Tibial nerve (tissue), 4 donors: ENCODE results near the gene TMEM158. TPM values are rescaled to one million over a fixed set of nuclear protein-coding genes. Genes with fewer than 3 reads are reported as not detected.

Source experiments
- DNase-seq, 2 donors: peaks; one replicate each; pipeline ENCODE4 v3.0.0-alpha.2; 2019; ENCODE audit warnings: low spot score in 2 of 2
- H3K27ac ChIP-seq, 4 donors: fragments of 200-600 bp; sonication (generic) in 3 of 4; one replicate each; pipeline ENCODE4 v1.5.1; 2017 to 2019; ENCODE audit warnings: mild to moderate bottlenecking in 1 of 4
- H3K27me3 ChIP-seq, 2 donors: fragments of 200-600 bp; sonication (generic) in 1 of 2; one replicate each; pipeline versions ENCODE4 v1.5.1 to v1.6.0; 2017 to 2019
- H3K36me3 ChIP-seq, 3 donors: fragments of 200-600 bp; sonication (generic); one replicate each; pipeline ENCODE4 v1.5.1; 2018 to 2019
- H3K4me1 ChIP-seq, 4 donors: fragments of 200-600 bp; sonication (generic) in 3 of 4; one replicate each; pipeline ENCODE4 v1.5.1; 2017 to 2019
- H3K4me3 ChIP-seq, 4 donors: fragments of 200-600 bp; sonication (generic) in 3 of 4; one replicate each; pipeline ENCODE4 v1.5.1; 2017 to 2019; ENCODE audit warnings: mild to moderate bottlenecking in 1 of 4, moderate library complexity in 1 of 4
- H3K9me3 ChIP-seq, 4 donors: fragments of 200-600 bp; sonication (generic) in 3 of 4; one replicate each; pipeline ENCODE4 v1.5.1; 2017 to 2019
- CTCF ChIP-seq, 5 experiments: fragments of 200-600 bp in 3 of 5; fragments of 450-650 bp in 2 of 5; sonication (generic) in 3 of 5; IDR thresholded peaks; one replicate each; pipeline ENCODE4 v1.5.1; 2016 to 2019; ENCODE audit warnings: antibody characterized with exemption in 5 of 5, mild to moderate bottlenecking in 3 of 5, moderate library complexity in 2 of 5
- EP300 ChIP-seq, 2 donors: sonication (generic); formaldehyde crosslinking; IDR thresholded peaks; one replicate each; pipeline ENCODE4 v1.6.1; 2017; ENCODE audit warnings: antibody characterized with exemption in 2 of 2, mild to moderate bottlenecking in 1 of 2
- POLR2A ChIP-seq, 2 donors: fragments of 450-650 bp; IDR thresholded peaks; one replicate each; pipeline ENCODE4 v1.6.1; 2017; ENCODE audit warnings: antibody characterized with exemption in 2 of 2, mild to moderate bottlenecking in 2 of 2, moderate library complexity in 2 of 2
- WGBS, 2 donors: methylation state at CpG; one replicate each; pipeline ENCODE4 v1.1.5; 2018; 5-methylcytosine and 5-hydroxymethylcytosine counted together
- total RNA-seq, 4 donors: library from RNA; depleted of rRNA; stranded (reverse); fragments of >200 nt; gene quantifications; one replicate each; pipeline ENCODE4 v1.1.0, GENCODE V29; 2016

The TMEM158 gene
- total RNA-seq, 4 donors from 2014 or later: 1.8 to 3.8 (median 2.7) TPM; not detected in 1

DNA sequence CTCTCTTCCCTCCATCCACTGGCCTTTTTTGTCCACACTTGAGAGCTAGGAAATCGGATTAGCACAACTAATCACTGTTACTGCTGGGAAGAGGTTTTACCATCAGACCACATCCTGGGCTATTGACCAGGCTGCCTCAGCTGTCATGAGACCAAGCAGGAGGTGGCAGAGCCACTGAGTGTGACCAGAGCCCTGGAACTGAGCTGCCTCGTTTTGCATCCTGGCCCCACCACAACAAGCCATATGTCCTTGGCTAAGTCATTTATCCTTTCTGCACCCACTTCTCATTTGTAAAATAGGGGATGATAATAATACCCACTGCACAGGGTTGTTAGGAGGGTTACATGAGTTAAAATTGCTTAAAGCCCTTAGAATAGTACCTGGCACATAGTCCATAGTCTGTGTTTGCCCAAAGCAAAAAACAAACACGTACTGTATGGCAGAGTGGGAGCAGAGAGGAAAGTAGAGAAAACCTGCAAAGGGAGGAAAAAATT is 34.1 kb downstream of the TMEM158 start:
- no peaks in the 10 kb centered on the region for H3K36me3 ChIP-seq
- no peak overlapping the region for H3K4me3 ChIP-seq
- DNase-seq: no peak
- WGBS, 2 donors: 45 to 62% methylated on average over 3 of the region's 3 CpGs
- H3K27ac ChIP-seq: no peak overlapping the region
- TF ChIP-seq CTCF (IDR thresholded peaks at IDR 0.05) (no peak), EP300 (IDR thresholded peaks at IDR 0.05) (no peak), POLR2A (IDR thresholded peaks at IDR 0.05) (no peak)
- no peaks in the 10 kb centered on the region for H3K27me3 ChIP-seq
- no peaks in the 10 kb centered on the region for H3K4me1 ChIP-seq
- no peaks in the 10 kb centered on the region for H3K9me3 ChIP-seq

GRCh38 chr3:45191424-45191823 is 34.7 kb downstream of the TMEM158 start:
- 89 to 91% methylated on average over 4 of the region's 4 CpGs for WGBS, 2 donors
- no peaks in the 10 kb centered on the region for H3K27me3 ChIP-seq
- no peak for DNase-seq
- no peaks in the 10 kb centered on the region for H3K36me3 ChIP-seq
- TF ChIP-seq POLR2A (IDR thresholded peaks at IDR 0.05) (no peak), EP300 (IDR thresholded peaks at IDR 0.05) (no peak), CTCF (IDR thresholded peaks at IDR 0.05) (no peak)
- no peaks in the 10 kb centered on the region for H3K4me1 ChIP-seq
- H3K27ac ChIP-seq: no peak overlapping the region
- no peaks in the 10 kb centered on the region for H3K9me3 ChIP-seq
- H3K4me3 ChIP-seq: no peak overlapping the region

DNA sequence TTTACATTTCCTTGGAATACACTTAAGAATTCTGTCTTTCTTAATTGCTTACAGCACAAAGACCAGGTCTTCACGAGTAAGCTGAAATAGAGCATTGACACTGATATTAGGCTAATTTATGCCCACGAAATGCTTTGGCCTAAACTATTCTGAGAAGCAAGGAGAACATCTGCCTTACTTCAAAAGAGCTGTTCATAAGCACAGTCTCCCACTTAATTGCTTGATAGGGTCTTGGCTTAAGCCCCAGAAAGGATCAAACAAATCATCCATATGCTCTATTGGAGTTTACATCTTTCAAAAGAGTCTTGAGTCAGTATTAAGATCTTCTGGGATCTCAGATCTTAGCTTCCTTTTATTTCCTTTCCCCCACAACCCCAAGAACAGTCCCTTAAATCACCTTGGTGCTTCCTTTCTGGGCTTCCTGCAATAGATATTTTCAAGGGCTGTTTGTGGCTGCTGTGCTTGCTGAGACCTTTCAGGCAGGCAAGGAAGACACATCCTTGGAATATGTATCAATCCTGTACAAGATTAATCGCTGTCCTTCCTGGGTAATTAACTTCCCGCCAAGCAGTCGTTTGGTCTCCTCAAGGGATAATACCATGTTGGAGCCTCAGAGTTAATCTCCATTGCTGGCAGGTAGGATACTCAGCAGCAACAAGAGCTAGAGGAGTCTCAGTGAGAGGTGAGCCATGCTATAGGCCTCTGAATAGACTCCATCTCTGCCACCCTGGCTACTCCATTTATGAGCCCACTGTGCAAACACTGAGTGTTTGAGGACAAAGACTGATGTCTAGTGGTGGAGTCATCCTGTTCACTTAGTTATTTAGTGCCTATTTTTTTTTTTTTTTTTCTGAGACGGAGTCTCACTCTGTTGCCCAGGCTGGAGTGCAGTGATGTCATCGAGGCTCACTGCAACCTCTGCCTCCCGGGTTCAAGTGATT is 37.1 kb downstream of the TMEM158 start:
- Histone ChIP-seq H3K4me1 (no peaks in the 10 kb centered on the region), H3K4me3 (no peak overlapping the region), H3K27ac (no peak overlapping the region), H3K9me3 (no peaks in the 10 kb centered on the region), H3K36me3 (no peaks in the 10 kb centered on the region), H3K27me3 (no peaks in the 10 kb centered on the region)
- no peak for DNase-seq
- 77% methylated on average over 8 of the region's 8 CpGs for WGBS, 2 donors
- TF ChIP-seq POLR2A (IDR thresholded peaks at IDR 0.05): no peak
- TF ChIP-seq CTCF (IDR thresholded peaks at IDR 0.05): no peak

DNA sequence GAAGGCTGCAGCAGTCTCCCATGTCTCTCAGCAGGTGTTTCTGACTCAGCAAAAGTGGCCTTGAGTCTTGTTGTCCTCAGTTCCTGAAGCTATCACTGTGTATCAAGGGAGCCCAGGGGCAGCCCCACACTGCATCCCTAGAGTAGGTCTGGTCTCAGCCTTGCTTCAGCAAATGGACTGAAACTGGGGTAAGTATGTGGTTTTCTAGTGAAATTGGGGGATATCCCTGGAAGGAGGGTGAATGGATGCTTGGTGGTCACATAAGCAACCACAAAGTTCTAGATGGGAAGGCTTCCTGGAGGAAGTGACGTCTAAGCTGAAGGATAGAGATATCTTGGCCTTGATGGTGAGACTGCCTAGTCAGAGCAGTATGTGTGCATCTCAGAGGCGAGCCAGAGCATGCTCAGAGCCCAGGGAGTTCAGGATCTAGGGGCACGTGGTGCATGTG is 38.4 kb downstream of the TMEM158 start:
- peaks cover 0 to 4% (median 0%) of the 10 kb centered on the region in 4 donors for H3K4me1 ChIP-seq
- no peak overlapping the region for H3K27ac ChIP-seq
- no peaks in the 10 kb centered on the region for H3K27me3 ChIP-seq
- DNase-seq: no peak
- TF ChIP-seq CTCF (IDR thresholded peaks at IDR 0.05) (no peak), POLR2A (IDR thresholded peaks at IDR 0.05) (no peak)
- no peaks in the 10 kb centered on the region for H3K36me3 ChIP-seq
- no peaks in the 10 kb centered on the region for H3K9me3 ChIP-seq
- no peak overlapping the region for H3K4me3 ChIP-seq
- WGBS, 2 donors: 72 to 82% methylated on average over 3 of the region's 3 CpGs

DNA sequence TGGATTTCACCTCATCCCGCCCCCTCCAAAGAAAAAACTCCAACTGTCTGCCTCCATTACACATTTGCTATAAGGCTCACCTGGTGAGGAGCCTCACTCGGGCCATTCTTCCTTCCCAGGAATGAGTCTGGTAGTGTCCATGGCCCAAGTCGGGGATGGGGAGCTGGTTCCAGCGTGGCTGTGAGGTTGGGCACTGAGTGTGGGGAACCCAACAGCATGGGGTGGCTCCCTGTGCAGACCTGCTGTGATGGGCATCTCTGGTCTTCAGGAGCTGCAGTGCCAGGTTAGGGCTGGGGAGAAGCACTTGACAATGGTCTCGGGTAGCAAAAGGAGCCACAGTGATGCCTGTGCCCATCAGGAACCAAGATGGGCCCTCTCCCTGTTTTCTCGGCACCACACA is 39.2 kb downstream of the TMEM158 start:
- H3K4me3 ChIP-seq: no peak overlapping the region
- no peak overlapping the region for H3K27ac ChIP-seq
- H3K27me3 ChIP-seq: no peaks in the 10 kb centered on the region
- H3K9me3 ChIP-seq: no peaks in the 10 kb centered on the region
- WGBS, 2 donors: 88 to 93% methylated on average over 6 of the region's 6 CpGs
- TF ChIP-seq EP300 (IDR thresholded peaks at IDR 0.05) (no peak), POLR2A (IDR thresholded peaks at IDR 0.05) (no peak), CTCF (IDR thresholded peaks at IDR 0.05) (no peak)
- no peaks in the 10 kb centered on the region for H3K36me3 ChIP-seq
- no peak for DNase-seq
- H3K4me1 ChIP-seq: peaks cover 0 to 4% (median 0%) of the 10 kb centered on the region in 4 donors
